ENCODE data around the gene TAGLN2.
"Not testable (repeated sequence)": the region's sequence is repeated elsewhere in the genome, so short reads cannot be mapped to it uniquely, and the experiment has no call there.

Gene TAGLN2

DNA sequence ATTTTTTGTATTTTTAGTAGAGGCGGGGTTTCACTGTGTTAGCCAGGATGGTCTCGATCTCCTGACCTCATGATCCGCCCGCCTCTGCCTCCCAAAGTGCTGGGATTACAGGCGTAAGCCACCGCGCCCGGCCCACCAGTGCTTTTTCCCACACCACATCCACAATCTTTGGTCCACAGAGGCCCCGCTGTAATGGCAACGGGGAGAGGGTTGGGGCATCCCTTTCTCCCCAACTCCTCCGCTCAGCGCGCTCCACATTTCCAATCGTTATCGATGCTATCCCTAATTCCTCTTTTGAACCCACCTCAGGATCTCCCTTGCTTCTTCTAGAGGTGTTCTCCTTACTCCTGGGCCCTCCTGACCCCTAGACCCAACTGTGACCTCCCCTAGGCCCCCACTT, 25.7 kb downstream of the TAGLN2 start:
- DNase-seq (ENCODE audit: low read depth) = not testable (repeated sequence)

DNA sequence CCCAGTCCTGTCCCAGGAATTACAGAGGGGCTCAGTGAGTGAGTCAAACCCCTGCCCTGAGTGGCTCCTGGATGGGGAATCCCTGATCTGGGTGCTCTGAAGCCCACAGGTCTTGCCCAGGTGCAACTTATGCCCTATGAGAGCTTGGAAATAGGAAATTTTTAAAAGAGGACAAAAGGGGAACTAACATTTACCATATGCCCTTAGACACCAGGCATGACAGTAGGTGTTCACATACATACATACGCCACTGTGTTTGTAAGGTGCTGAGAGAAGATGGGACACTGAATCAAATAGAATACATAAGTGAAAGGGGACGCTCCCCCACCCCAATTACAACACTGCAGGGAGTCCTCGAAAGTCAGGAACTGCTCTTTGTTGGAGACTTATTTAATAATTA, 26.8 kb downstream of the TAGLN2 start:
- DNase-seq (ENCODE audit: low read depth) = no peak

DNA sequence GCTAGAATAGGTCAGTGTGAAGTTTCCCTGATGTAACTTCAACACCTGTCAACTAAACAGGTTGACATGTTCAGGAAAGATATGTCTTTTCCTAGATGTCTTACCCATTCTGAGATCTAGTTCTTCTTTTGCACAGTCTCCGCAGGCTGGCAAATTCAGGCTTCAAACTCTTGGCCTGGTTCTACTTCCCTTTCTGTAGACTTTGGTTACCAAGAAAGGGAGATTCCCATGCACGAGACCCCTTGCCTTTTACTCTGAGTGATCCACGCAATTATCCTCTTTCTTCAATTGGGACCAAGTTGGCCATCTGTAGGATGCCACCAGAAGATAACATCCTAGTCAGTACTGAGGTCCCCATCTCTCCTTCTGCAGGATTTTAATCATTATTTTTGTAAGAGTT, 27.3 kb downstream of the TAGLN2 start:
- no peak for DNase-seq (ENCODE audit: low read depth)

DNA sequence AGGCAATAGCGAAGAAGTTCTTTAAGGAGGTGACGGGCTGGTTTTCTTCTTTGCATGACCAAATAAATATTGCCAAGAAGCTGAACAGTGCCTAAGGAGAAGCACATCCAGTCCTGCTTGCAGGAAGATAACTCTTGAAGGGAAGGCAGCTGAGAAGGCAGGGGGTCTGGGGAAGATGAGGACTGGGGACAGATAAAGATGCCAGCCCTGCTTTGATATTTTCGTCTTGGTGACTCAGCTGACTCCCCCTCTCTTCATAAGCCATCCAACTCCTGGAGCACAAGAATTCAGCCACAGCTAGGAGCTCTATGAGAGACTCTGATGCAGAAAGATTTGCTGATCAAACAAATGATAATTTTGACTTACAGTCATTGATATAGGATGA, 28.8 kb downstream of the TAGLN2 start:
- no peak for DNase-seq (ENCODE audit: low read depth)

DNA sequence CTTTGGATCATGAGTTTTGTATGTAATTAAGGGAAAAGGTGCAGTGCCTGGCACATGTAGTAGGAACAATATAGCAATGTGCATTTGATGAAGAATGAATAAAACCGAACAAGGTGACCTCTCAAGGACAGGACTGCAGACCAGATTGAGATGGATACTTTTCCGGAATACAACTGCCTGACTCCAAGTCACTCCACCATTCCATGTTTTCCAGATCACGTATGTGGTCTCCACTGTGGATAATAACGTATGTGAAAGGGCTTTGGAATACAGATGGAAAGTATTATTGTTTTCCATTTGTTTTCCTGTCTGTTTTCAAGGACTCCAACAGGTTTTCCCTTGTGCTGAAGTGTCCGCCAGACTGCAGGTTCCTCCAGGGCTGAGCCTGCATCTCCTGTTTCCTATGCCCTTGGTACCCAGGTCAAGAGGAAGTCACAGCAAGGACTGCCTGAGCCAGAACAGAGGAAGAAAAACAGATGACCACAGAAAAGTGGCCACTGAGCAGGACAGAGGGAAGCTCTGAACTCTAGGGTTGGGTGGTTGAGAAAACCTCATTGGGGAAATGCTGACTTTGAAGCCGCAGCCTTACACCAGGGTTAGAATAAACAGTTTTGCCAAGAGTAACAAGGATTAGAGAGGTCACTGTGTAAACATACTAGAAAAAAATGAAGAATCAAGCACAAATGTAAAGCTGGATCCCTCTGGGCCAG, 29.3 kb downstream of the TAGLN2 start:
- no peak for DNase-seq (ENCODE audit: low read depth)

DNA sequence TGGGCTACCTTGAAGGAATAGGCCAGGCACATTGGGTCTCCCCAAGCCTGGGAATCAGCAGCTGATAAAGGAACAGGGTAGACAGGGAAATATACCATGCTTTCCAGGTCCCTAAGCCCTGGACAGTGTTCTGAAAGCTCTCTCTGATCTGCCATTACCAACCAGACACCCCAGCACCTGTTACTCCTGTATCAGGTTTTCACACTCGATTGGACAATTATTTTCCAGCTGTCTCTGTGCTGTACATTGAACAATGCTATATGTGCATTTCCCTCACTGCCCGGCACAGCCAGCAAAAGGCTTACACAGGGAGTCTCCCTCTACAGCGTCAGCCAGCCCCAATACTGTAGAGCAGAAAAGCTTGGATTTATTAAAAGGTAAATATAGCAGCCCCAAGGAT, 30.0 kb downstream of the TAGLN2 start:
- no peak for DNase-seq (ENCODE audit: low read depth)

DNA sequence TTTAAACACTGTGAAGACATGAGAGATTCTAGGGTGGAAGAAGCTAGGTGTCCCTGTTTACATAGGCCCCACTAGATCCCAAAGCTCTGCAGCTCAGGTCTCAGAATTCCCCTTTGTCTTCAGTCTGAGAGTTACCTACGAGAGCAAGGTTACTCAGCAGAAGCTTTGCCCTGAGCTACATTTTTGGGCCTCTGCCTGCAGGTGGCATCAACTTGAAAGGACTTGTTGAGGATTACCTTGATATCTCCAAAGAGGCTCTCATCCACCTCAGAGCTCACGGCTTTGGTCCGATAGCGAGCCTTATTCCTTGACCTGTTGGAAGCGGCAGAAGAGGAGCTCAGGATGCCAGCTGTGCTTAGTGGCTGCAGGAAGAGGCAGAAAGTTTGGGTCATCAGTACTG, 32.4 kb downstream of the TAGLN2 start:
- DNase-seq (ENCODE audit: low read depth) = no peak

DNA sequence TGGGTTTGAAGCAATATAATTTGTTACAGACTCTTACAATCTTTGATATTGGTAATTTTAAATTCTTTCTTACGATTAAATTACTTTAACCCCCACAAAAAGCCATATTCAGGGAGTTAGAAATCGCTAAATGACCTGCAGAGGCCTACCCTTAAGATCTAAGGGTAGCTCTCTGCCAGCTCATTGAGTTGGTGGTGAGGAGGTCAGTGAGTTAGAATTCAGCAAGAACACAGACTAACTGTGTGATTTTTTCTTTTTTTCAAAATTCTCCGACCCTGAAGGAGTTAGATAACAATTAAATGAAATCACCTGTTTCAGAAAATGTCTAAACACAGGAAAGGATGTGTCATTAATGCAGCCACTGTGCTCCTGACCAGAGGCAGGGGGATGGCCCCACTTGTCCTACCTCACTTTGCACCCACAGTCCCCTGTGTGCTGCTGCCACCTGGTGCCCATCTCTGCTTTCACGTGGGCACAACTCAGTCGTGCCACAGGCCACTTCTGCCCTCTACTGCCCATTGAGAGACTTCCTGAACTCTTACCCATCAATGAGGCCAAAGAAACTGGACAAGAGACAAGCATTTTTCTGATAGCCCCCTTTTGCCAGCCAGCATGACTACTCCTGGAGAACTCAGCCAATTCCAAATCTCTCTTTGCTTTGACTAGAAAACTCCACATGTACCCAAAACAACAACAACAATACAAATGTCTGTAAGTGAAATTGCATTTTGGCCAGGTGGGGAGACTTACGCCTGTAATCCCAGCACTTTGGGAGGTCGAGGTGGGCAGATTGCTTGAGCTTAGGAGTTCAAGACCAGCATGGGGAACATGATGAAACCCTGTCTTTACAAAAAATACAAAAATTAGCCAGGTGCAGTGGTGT, 33.8 kb downstream of the TAGLN2 start:
- DNase-seq (ENCODE audit: low read depth) = peak; percentile 58

DNA sequence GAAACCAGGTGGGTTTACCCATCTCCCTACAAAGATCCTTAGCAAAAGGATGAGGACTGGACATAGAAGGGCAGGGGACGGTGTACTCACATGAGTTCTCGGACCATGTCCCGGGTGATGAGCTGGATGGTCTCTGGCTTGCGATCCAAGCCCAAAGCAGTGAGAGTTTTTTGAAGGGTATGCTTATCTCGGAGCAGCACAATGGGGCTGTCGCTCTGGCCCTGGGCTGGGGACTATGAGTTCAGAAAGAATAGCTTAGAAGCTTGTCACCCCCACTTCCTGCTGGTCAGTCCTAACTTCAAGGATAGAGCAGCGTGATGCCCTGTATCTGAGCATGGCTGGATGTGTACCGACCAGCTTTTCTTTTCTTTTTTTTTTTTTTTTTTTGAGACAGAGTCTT, 34.9 kb downstream of the TAGLN2 start:
- DNase-seq (ENCODE audit: low read depth) = no peak

DNA sequence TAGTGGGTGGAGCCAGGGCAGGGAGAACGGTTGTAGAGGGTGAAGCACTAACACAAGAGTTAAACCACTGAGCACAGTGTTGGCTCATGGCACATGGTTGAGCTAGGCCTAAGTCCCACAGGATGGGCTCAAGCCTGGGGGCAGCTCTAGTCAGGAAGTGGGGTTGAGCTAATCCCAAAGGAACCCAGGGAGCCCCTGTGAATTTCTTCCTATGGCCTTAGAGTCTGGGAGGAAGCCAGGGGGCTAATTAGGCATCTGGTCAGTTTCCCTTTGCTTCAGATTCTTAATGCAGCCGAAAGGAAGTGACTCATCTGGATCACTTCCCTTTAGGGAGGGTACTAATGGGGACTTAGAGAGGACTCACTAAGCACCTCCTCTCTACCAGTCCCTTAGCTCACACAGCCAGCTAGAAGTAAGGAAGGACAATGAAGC, 35.5 kb downstream of the TAGLN2 start:
- DNase-seq (ENCODE audit: low read depth) = no peak

DNA sequence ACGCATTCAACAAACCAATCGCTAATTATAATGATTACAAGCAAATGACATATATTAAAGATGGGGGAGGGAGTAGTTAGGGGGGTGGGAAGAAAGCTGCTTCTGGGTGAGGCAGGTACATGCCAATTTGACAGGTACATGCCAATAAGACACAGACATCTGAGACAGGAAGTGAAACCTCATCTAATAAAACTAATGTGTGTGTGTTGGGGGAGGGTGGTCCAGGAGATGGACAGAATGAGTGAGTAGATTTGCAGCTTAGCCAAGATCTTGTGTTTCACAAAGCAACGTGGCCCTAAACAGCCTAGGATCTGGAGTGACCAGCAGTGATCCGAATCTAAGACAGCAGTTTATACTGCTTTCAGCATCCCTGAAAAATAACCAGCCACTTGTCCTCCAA, 36.1 kb downstream of the TAGLN2 start:
- DNase-seq (ENCODE audit: low read depth) = no peak

DNA sequence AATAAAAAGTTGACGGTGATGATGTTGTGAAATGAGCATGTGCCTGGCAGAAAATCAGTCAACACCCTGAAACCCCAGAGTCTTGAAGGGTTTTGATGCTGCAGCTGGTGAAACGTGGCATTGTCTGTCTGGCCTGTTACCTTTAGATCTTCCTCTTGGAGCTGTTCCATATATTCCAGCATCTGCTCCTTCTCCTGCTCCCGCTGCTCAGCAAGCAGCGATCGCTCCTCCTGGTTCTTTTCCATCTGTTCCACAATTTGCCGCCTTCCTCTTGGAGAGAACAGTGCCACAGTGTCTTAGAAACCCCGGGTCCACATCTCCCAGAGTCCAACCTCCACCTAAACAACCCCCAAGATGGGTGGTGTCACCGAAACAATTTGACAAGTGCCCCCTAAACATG, 41.0 kb downstream of the TAGLN2 start:
- no peak for DNase-seq (ENCODE audit: low read depth)

DNA sequence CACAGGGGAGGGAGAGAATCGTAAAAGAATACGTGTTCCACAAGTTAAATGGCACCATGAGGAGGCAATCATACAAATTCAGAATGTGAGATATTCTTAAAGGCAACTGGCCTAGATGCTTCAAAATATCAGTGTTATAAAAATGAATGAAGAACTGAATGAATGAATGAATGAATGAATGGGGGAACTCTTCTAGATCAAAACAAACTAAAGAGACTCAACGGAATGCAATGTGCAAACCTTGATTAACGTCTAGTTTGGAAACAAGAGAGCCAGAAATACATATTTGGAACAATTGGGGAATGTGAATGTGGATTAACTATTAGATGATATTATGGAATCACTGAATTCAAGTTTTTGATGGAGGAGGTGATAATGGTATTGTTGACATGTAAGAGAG, 42.2 kb downstream of the TAGLN2 start:
- DNase-seq (ENCODE audit: low read depth) = no peak

DNA sequence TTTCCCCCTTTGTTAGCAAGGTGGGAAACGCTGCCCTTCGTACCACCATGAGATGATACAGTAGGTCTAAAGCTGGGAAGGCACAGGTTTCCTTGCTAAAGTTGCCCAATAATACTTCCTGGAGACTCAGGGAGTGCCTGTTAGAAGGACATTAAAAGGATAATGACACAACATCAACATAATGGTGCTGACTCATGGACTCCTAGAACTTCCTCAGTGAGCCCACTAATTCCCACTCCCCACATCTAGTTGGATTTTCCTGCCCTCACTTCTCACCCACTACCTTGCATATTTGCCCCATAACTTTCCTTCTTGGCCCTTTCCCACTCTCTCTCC, 42.8 kb downstream of the TAGLN2 start:
- DNase-seq (ENCODE audit: low read depth) = no peak

DNA sequence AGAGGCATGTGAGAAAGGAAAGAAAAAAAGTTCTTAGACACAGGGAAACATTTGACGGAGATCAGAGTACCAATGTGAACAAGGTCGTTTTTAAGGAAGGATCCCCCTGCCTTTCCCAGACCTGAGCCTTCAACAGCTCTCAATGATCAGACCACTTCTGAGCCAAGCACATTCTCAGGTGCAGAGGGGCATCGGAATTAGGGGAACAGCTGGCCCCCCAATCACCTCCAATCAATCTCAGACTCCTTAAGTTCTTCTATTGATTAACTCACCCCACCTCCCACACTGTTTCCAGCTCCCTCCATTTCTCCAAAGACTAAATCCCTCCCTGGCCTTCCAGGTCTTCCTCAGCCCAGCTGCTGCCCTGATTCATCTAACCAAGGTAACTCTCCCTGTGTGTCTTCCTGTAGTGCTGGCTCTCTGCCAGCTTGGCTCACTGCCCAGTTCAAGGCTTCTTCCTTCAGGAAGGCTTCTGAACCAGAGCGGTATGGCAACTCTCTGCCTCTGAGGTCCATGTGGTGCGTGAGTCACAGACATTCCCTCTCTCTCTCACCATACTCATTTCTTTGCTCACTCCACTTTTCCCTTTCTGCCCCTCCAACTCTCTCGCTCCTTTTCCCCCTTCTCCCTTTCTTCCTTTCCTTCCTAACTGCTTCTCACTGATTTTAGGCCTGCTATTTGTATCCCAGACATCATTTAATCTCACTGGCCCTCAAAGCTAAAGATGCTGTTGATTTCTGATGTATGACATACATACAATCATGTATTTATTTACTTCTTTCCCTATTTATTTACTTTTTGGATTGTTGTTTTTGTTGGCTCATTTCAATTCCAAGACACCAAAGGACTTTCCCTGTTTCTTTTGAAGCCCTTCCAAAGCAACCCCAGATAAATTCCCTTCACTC, 43.4 kb downstream of the TAGLN2 start:
- no peak for DNase-seq (ENCODE audit: low read depth)

DNA sequence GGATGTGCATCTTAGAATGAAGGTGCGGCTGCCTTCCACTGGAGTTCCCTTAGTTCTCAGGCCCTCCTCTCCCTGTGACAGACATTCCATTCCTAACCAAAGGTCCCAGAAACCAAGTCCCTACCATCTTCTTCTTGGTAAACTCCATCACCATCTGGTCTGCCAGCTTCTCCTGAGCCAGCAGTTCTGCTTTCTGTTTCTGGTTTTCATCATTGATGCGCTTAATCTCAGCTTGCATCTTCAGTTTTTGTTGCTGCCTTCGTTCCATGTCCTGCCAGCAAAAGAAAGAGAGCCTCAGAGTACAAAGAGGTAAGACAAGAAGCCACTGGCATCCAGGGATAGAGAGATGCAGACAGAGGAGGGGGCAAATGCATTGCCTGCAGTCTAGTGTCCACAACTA, 44.9 kb downstream of the TAGLN2 start:
- DNase-seq (ENCODE audit: low read depth) = no peak

DNA sequence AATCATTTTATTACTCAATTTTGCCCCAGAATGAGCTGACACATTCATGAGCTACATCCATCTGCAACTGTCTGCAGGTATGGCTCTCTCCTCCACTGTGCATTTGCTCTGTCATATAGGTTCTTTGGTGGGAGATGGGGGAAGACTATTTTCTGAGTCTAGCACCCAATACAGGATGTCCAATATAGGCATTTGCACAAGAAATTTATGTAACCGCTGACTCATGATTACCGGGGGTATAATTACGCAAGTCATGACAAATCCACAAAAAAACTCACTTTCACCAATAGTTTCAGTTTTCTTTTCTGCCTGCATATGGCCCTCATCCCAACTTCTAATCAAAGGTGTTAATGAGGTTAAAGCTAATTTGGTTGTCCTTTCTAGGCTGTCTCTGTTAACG, 45.3 kb downstream of the TAGLN2 start:
- DNase-seq (ENCODE audit: low read depth) = no peak

DNA sequence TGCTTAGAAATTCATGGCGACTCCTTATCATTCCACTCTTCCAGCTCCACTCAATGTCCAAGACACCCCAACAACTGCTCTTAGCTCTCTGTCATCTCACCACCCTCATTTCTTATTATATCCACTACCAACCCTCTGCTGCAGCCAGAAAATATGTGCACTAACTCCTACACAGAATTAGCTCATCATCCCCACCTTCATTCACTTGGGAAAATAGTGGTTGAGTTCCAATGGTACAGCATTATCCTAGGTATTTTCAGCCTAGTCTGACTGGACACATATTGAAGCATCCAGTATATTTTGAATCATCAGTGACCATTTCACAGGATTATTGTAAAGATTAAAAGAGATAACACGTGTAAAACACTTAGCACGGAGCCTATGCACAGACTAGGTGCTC, 46.2 kb downstream of the TAGLN2 start:
- DNase-seq (ENCODE audit: low read depth) = no peak

DNA sequence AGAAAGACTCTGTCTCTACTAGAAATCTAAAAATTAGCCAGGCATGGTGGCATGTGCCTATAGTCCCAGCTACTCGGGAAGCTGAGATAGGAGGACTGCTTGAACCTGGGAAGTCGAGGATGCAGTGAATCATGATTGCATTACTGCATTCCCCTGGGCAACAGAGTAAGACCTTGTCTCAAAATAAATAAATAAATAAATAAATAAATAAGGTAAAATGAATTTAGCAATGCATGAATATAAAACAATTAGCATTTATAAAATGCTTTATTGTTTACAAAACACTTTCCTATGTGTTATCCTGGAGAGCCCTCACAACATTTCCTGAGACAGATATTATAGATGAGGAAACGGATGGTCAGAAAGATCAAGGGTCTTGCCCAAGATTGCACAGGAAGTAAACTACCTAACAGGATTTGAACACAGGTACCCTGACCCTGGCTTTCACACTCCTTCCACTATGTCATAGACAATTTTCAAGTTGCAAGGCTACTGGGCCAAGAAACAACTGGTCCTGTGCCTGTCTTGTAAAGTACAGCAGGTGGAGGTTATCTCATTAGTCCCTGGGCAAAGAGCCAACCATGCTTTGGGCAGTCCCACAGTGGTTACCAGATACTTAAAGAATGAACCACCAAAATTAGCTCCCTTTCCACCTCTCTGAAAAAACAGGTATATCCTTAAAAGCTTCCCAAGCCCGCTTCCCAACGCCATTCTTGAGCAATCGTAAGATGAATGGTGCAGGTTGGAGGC, 47.4 kb downstream of the TAGLN2 start:
- no peak for DNase-seq (ENCODE audit: low read depth)

DNA sequence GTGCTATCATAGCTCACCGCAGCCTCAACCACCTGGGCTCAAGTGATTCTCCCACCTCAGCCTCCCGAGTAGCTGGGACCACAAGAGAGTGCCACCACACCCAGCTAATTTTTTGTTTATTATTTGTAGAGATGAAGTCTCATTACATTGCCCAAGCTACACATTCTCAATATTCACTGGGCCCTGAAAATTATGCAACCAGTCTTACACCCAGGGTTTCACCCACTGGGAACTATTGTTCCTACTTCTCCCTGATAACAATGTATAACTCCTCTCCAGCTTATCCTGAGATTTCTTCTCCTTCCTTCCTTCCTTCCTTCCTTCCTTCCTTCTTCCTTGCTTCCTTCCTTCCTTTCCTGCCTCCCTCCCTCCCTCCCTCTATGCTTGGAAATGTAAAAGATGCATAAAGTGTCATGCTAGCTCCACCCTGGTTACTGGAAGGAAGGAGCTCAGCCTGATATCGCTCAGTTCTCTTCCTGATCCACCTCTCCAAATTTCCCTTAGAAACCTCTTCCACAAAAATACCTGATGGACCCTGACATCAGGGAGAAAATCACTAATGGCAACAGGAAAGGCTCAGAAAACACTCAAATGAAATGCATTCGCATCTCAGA, 51.7 kb downstream of the TAGLN2 start:
- DNase-seq (ENCODE audit: low read depth) = no peak

DNA sequence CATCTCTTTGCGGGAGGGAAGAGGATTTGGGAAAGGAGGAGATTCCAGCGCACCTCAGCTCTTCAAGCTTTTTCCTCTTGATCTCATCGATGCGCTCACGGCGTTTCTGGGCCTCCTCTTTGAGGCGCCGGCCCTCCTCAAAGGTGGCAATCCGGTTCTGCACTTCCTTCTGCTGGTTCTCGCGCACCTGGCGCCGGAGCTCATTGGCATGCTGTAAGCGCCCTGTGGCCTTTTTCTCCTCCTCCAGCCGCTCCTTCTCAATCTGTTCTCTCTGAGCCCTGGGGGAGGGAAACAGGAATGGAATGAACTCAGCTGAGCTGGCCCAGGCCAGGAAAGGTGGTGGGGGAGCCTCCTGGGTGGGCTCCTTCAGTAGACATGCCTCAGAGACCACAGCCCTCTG, 52.4 kb downstream of the TAGLN2 start:
- DNase-seq (ENCODE audit: low read depth) = no peak

DNA sequence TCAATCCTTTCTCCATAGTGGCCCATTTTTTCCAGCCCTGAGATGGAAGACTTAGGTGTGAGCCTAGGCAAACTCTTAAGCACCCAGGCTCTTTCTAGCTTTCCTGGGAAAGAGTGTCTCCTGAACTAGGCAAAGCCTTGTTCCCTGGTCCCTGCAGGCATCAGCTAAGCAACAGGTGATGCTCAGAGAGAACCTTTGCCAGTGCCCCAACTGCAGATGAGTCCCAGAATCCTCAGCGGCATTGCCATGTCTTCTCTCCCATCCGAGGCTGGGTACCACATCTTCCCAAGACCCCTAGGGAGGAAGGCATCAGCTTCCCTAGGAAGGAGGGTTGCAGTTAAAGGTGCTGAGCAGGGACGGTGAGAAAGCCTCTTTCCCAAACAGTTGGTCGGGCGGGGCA, 54.6 kb downstream of the TAGLN2 start:
- no peak for DNase-seq (ENCODE audit: low read depth)

Measured in stimulated activated CD8-positive, alpha-beta memory T cell treated with anti-CD3 and anti-CD28 coated beads, Interleukin-12 subunit alpha, Interleukin-12 subunit beta, amount 100 ng/mL, for 4 hours (primary cell).